ENCODE data around the gene CDT1. TPM values are rescaled to one million over a fixed set of nuclear protein-coding genes. Genes with fewer than 3 reads are reported as not detected.

Gene CDT1
- total and polyA plus RNA-seq, 10 of the 15 experiments (the other 5 are each of a cell fraction or from before 2014, with no cell fraction given): 0.50 to 87.6 (median 8.8) TPM

GRCh38 chr16:88856828-88857727, 53.5 kb downstream of the CDT1 start, which contains the start of the genes GALNS and TRAPPC2L (continued):
- TF ChIP-seq ATF2 (IDR thresholded peaks at IDR 0.05; ENCODE audit: low read length) (no peak), SKIL (IDR thresholded peaks at IDR 0.05; ENCODE audit: low read depth, poor library complexity, severe bottlenecking) (no peak), IKZF1 (conservative IDR thresholded peaks at IDR 0.05) (peak; percentile 65), ZBTB40 (IDR thresholded peaks at IDR 0.05; ENCODE audit: borderline replicate concordance) (no peak), TCF12 (IDR thresholded peaks at IDR 0.05; ENCODE audit: low read depth, low read length) (peak; percentile 57; the same call in 1 of the 2 replicates), NKRF (conservative IDR thresholded peaks at IDR 0.05) (peak; percentile 78), IKZF2 (IDR thresholded peaks at IDR 0.05) (no peak), ZNF622 (IDR thresholded peaks at IDR 0.05) (no peak), SP1 (IDR thresholded peaks at IDR 0.05; ENCODE audit: low read depth, low read length) (peak; percentile 55), ZNF384 (IDR thresholded peaks at IDR 0.05; ENCODE audit: borderline replicate concordance, low read depth, low read length) (no peak), NR2F1 (conservative IDR thresholded peaks at IDR 0.05) (no peak), POLR2A (IDR thresholded peaks at IDR 0.05; ENCODE audit: low read depth, low read length) (peak; percentile 96), STAT1 (conservative IDR thresholded peaks at IDR 0.05) (no peak), BHLHE40 (IDR thresholded peaks at IDR 0.05; ENCODE audit: borderline replicate concordance in 1 of 2, low read depth in 2 of 2, low read length in 1 of 2) (peak; percentile 91 to 99), NFYB (IDR thresholded peaks at IDR 0.05; ENCODE audit: insufficient read depth, low read depth, low read length) (no peak), ZNF24 (IDR thresholded peaks at IDR 0.05) (no peak), SIN3A (IDR thresholded peaks at IDR 0.05; ENCODE audit: low read depth, low read length) (peak; percentile 96), TCF3 (IDR thresholded peaks at IDR 0.05; ENCODE audit: borderline replicate concordance, insufficient read depth, low read depth, low read length) (peak; percentile 64; the same call in 1 of the 2 replicates), MEF2A (IDR thresholded peaks at IDR 0.05; ENCODE audit: insufficient read depth, low read depth, low read length) (no peak), EP300 (IDR thresholded peaks at IDR 0.05; ENCODE audit: borderline replicate concordance in 1 of 2, control insufficient read depth in 1 of 2, low read depth in 2 of 2, low read length in 2 of 2) (no peak)
